PC-3 (cell line): ENCODE data around the gene MYLK3. TPM values are rescaled to one million over a fixed set of nuclear protein-coding genes. Genes with fewer than 3 reads are reported as not detected.

Experiments
- ATAC-seq: fragments of 200-7000 bp; cut with Tn5 transposase; 2 replicates; pipeline ENCODE4 v1.9.1; 2020; ENCODE audit warnings: mild to moderate bottlenecking, moderate library complexity
- Bru-seq: library from RNA; stranded (reverse); fragments of 400-500 nt; gene quantifications from one replicate; lab custom pipeline; 2021; lab: Mats Ljungman, UMichigan
- BruChase-seq, 2 experiments: library from RNA; stranded (reverse); fragments of 400-500 nt; gene quantifications; one replicate each; lab custom pipeline; 2021; lab: Mats Ljungman, UMichigan
- BruUV-seq: library from RNA; stranded (reverse); fragments of 400-500 nt; replicated peaks from 2 replicates; lab custom pipeline; 2021; lab: Mats Ljungman, UMichigan
- CTCF ChIA-PET: fragments of 300-600 bp; sonication (Branson Sonifier 250); formaldehyde crosslinking; loops from one replicate; lab custom pipeline; 2022; ENCODE audit warnings: antibody characterized with exemption; lab: Charles Lee
- POLR2A ChIA-PET: fragments of 300-600 bp; sonication (Branson Sonifier 250); formaldehyde crosslinking; loops from one replicate; lab custom pipeline; 2022; ENCODE audit warnings: antibody characterized with exemption; ENCODE audit not compliant: unreplicated experiment; lab: Charles Lee
- DNase-seq: peaks from one replicate; pipeline ENCODE4 v3.0.0-alpha.2; 2015
- H2AFZ ChIP-seq: fragments of 300-600 bp; sonication (generic); 2 replicates; pipeline ENCODE4 v1.6.0; 2016; ENCODE audit warnings: antibody characterized with exemption, low read length
- H3F3A ChIP-seq: fragments of 300-600 bp; sonication (generic); one replicate; pipeline ENCODE4 v1.6.0; 2017; ENCODE audit warnings: antibody characterized with exemption, low read length, control low read depth, mild to moderate bottlenecking; ENCODE audit not compliant: unreplicated experiment
- H3K27ac ChIP-seq: fragments of 300-600 bp; sonication (generic); 2 replicates; pipeline ENCODE4 v1.5.1; 2016; ENCODE audit warnings: mild to moderate bottlenecking, low read length
- H3K27me3 ChIP-seq: fragments of 300-600 bp; sonication (generic); 2 replicates; pipeline ENCODE4 v1.6.1; 2016; ENCODE audit warnings: low read length, mixed read lengths
- H3K36me3 ChIP-seq: fragments of 300-600 bp; sonication (generic); 2 replicates; pipeline ENCODE4 v1.6.1; 2016; ENCODE audit warnings: low read depth, mixed run types, low read length, mixed read lengths
- H3K4me1 ChIP-seq: fragments of 300-600 bp; sonication (generic); 2 replicates; pipeline ENCODE4 v1.5.1; 2016; ENCODE audit warnings: low read length; ENCODE audit not compliant: insufficient read depth
- H3K4me2 ChIP-seq: fragments of 300-600 bp; sonication (generic); 2 replicates; pipeline ENCODE4 v1.6.0; 2016; ENCODE audit warnings: low read length
- H3K4me3 ChIP-seq: fragments of 300-600 bp; sonication (generic); 2 replicates; pipeline ENCODE4 v1.5.1; 2016; ENCODE audit warnings: mild to moderate bottlenecking, low read length, mixed read lengths
- H3K79me2 ChIP-seq: fragments of 300-600 bp; sonication (generic); 2 replicates; pipeline ENCODE4 v1.6.1; 2017; ENCODE audit warnings: low read length, mixed read lengths
- H3K9ac ChIP-seq: fragments of 300-600 bp; sonication (generic); 2 replicates; pipeline ENCODE4 v1.6.0; 2016; ENCODE audit warnings: mild to moderate bottlenecking, low read length
- H3K9me2 ChIP-seq: fragments of 300-600 bp; sonication (generic); replicated peaks from 2 replicates; pipeline ENCODE4 v1.6.1; 2016; ENCODE audit warnings: mixed run types, low read length, mixed read lengths
- H3K9me3 ChIP-seq: fragments of 300-600 bp; sonication (generic); 2 replicates; pipeline ENCODE4 v1.6.1; 2016; ENCODE audit warnings: low read length, mixed read lengths
- H4K20me1 ChIP-seq: fragments of 300-600 bp; sonication (generic); 2 replicates; pipeline ENCODE4 v1.6.1; 2016; ENCODE audit warnings: low read length, mixed read lengths
- CTCF ChIP-seq: fragments of 300-600 bp; sonication (generic); conservative IDR thresholded peaks from 2 replicates; pipeline ENCODE4 v1.5.1; 2017; ENCODE audit warnings: antibody characterized with exemption, low read depth, mild to moderate bottlenecking, low read length
- EZH2 ChIP-seq: fragments of 300-600 bp; sonication (generic); IDR thresholded peaks from one replicate; pipeline ENCODE4 v1.6.1; 2017; ENCODE audit warnings: antibody characterized with exemption, mild to moderate bottlenecking, low read length; ENCODE audit not compliant: unreplicated experiment
- EZH2phosphoT487 ChIP-seq: fragments of 300-600 bp; sonication (generic); IDR thresholded peaks from 2 replicates; pipeline ENCODE4 v1.6.1; 2018; ENCODE audit warnings: mild to moderate bottlenecking, antibody characterized with exemption, low read length, borderline replicate concordance
- intact Hi-C: fragments of 100-400 bp; cut with micrococcal nuclease; formaldehyde crosslinking; loops from 2 replicates; pipeline ENCODE4 v1.9.0; 2023
- long read RNA-seq: library from polyadenylated mRNA; unstranded; transcript quantifications from one replicate; pipeline ENCODE4 v2.0.0, GENCODE V29; 2021; ENCODE audit not compliant: unreplicated experiment
- total RNA-seq: library from RNA; depleted of rRNA; stranded (reverse); fragments of >200 nt; gene quantifications from 2 replicates; pipeline ENCODE4 v1.2.3, GENCODE V29; 2014; rRNA removed

MYLK3 gene
- total RNA-seq (under 0.01 TPM in 1 of 2 replicates, not detected in the other), Bru-seq, nascent RNA (percentile 10 among the genes with signal in this experiment), BruChase-seq, experiment 1, labeled RNA remaining after a 6-hour chase (percentile 21 among the genes with signal in this experiment), BruChase-seq, experiment 2, labeled RNA remaining after a 2-hour chase (percentile 23 among the genes with signal in this experiment)
- long read RNA-seq, result 0 reads

DNA sequence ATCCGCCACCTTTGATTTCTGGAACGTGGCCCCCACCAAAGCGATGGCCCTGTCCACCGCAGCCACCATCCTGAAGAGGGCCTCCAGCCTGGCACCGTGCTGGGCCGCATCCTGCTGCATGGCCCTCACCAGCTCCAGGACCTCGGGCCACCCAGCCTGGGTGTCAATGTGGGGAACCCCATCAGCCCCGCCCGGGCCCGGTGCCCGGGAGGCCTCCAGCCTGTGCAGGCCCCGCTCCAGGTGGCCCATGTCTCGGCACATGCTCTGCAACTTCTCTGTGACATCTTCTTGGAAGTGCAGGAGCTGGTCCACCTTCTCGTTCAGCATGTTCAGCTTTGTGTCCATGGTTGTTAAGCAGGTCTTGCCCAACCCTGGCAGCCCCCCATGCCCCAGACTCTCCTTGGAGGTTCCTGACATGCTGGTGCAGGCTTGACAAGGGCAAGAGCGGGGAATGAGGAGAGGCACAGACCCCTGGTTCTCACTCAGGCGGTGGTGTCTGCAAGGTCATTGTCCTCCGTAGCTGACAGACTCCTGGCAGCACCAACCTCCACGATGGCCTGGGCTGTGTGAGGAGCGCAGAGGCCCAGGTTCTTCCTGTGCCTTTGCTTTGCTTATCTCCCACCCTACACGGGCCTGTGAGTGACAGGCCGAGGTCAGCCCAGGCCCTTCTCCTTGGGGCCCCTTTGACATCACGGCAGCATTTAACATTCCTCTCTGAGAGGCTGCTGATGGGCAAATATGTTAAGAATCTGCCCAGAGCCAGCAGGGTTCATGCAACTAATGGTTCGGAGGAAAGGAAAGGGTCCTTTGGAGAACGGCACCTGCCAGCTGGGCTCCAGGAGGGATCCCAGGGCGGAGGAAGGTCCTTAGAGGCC, at the start of gene MYLK3:
Gene MYLK3 (minus strand): TSS at position 568 of the 875 bp plus-strand sequence. CDS start 151 bp downstream, at position 417.
- no peak for ATAC-seq
- intact Hi-C loops, result no loop called here
- CTCF ChIA-PET, result no interaction called here

GRCh38 chr16:46797501-46797900, 49.4 kb upstream of the MYLK3 start:
- H2AFZ ChIP-seq, result no peak overlapping the region
- H3K4me2 ChIP-seq, result no peak overlapping the region
- no peaks in the 10 kb centered on the region; the same call in 1 of the 2 replicates for H3K36me3 ChIP-seq
- no peaks in the 10 kb centered on the region for H3K9me3 ChIP-seq
- no peaks in the 10 kb centered on the region for H4K20me1 ChIP-seq
- H3K9ac ChIP-seq, result no peak overlapping the region
- no peaks in the 10 kb centered on the region for H3F3A ChIP-seq
- BruUV-seq, result no TSS peak
- H3K27me3 ChIP-seq, result no peaks in the 10 kb centered on the region
- intact Hi-C loops, result no loop called here
- ATAC-seq (no peak), DNase-seq (no peak)
- POLR2A ChIA-PET, result no interaction called here
- TF ChIP-seq EZH2 (no peak), EZH2phosphoT487 (no peak), CTCF (no peak)
- H3K4me3 ChIP-seq, result no peak overlapping the region
- no peaks in the 10 kb centered on the region for H3K79me2 ChIP-seq
- H3K27ac ChIP-seq, result no peak overlapping the region
- H3K9me2 ChIP-seq, result no peaks in the 10 kb centered on the region
- CTCF ChIA-PET, result no interaction called here
- H3K4me1 ChIP-seq, result no peaks in the 10 kb centered on the region

More for the DNA sequence above, at the start of gene MYLK3:
- POLR2A ChIA-PET, result no interaction called here
- DNase-seq, result no peak
- H3K4me1 ChIP-seq, result no peaks in the 10 kb centered on the region
- H3K36me3 ChIP-seq, result no peaks in the 10 kb centered on the region
- H2AFZ ChIP-seq, result no peak within 1 kb of the TSS
- no peaks in the 10 kb centered on the region for H3F3A ChIP-seq
- H3K27ac ChIP-seq, result no peak within 1 kb of the TSS
- TF ChIP-seq CTCF (no peak), EZH2phosphoT487 (no peak), EZH2 (no peak)
- H3K27me3 ChIP-seq, result no peaks in the 10 kb centered on the region
- H4K20me1 ChIP-seq, result no peaks in the 10 kb centered on the region
- H3K79me2 ChIP-seq, result no peaks in the 10 kb centered on the region
- H3K4me3 ChIP-seq, result no peak within 1 kb of the TSS
- no peaks in the 10 kb centered on the region for H3K9me3 ChIP-seq
- H3K9me2 ChIP-seq, result no peaks in the 10 kb centered on the region
- BruUV-seq, result no TSS peak
- no peak within 1 kb of the TSS for H3K9ac ChIP-seq
- no peak within 1 kb of the TSS for H3K4me2 ChIP-seq
